ENCODE measurements around the gene ARHGEF28. TPM values are rescaled to one million over a fixed set of nuclear protein-coding genes. Genes with fewer than 3 reads are reported as not detected.

Gene ARHGEF28
- total RNA-seq, 2 experiments from 2014 or later: not detected

- peaks cover 15% of the 10 kb centered on the region for H3K27me3 Mint-ChIP-seq
- CTCF ChIA-PET: interaction anchor here (1.3 to 2.0 kb wide), 3 partner anchors 97 to 103 kb away, joined by 3 to 6 read pairs (median 5); no protein-coding TSS in a partner anchor
- ATAC-seq (peak; percentile 47), DNase-seq (no peak)
- H3K36me3 Mint-ChIP-seq: no peaks in the 10 kb centered on the region
- H3K9me3 Mint-ChIP-seq (ENCODE audit: low read depth): no peaks in the 10 kb centered on the region
- peaks cover 18% of the 10 kb centered on the region for H3K4me1 Mint-ChIP-seq
- no peak overlapping the region for H3K4me3 Mint-ChIP-seq
- no peak overlapping the region for H3K27ac Mint-ChIP-seq
These were observed 68.1 kb downstream of the ARHGEF28 start for GRCh38 chr5:73694089-73694488.

GRCh38 chr5:73698011-73698410 is 72.0 kb downstream of the ARHGEF28 start:
- Mint-ChIP-seq H3K27me3 (peaks cover 21% of the 10 kb centered on the region), H3K4me1 (peaks cover 16% of the 10 kb centered on the region), H3K36me3 (no peaks in the 10 kb centered on the region), H3K9me3 (ENCODE audit: low read depth) (no peaks in the 10 kb centered on the region), H3K27ac (no peak overlapping the region), H3K4me3 (no peak overlapping the region)
- ATAC-seq (no peak), DNase-seq (no peak)
- CTCF ChIA-PET: no interaction called here

GRCh38 chr5:73701566-73701965 is 75.6 kb downstream of the ARHGEF28 start:
- Mint-ChIP-seq H3K4me3 (no peak overlapping the region), H3K27me3 (peaks cover 23% of the 10 kb centered on the region), H3K9me3 (ENCODE audit: low read depth) (no peaks in the 10 kb centered on the region), H3K27ac (no peak overlapping the region), H3K36me3 (no peaks in the 10 kb centered on the region), H3K4me1 (no peaks in the 10 kb centered on the region)
- CTCF ChIA-PET: no interaction called here
- ATAC-seq: no peak
- DNase-seq: no peak

- Mint-ChIP-seq H3K4me1 (no peaks in the 10 kb centered on the region), H3K4me3 (no peak overlapping the region), H3K36me3 (no peaks in the 10 kb centered on the region), H3K9me3 (ENCODE audit: low read depth) (no peaks in the 10 kb centered on the region), H3K27ac (no peak overlapping the region), H3K27me3 (peaks cover 22% of the 10 kb centered on the region)
- DNase-seq (no peak), ATAC-seq (no peak)
- CTCF ChIA-PET: no interaction called here
These were observed 76.5 kb downstream of the ARHGEF28 start for GRCh38 chr5:73702534-73702933.

GRCh38 chr5:73702951-73703350 is 77.0 kb downstream of the ARHGEF28 start:
- Mint-ChIP-seq H3K27me3 (peaks cover 21% of the 10 kb centered on the region), H3K4me1 (no peaks in the 10 kb centered on the region)

GRCh38 chr5:73705364-73705763 is 79.4 kb downstream of the ARHGEF28 start:
- ATAC-seq: no peak
- no peaks in the 10 kb centered on the region for H3K4me1 Mint-ChIP-seq
- no peaks in the 10 kb centered on the region for H3K9me3 Mint-ChIP-seq (ENCODE audit: low read depth)
- DNase-seq: no peak
- CTCF ChIA-PET: no interaction called here
- peaks cover 19% of the 10 kb centered on the region for H3K27me3 Mint-ChIP-seq
- H3K4me3 Mint-ChIP-seq: no peak overlapping the region
- H3K36me3 Mint-ChIP-seq: no peaks in the 10 kb centered on the region
- no peak overlapping the region for H3K27ac Mint-ChIP-seq

More at GRCh38 chr5:73702951-73703350, 77.0 kb downstream of the ARHGEF28 start:
- H3K36me3 Mint-ChIP-seq: no peaks in the 10 kb centered on the region
- no peaks in the 10 kb centered on the region for H3K9me3 Mint-ChIP-seq (ENCODE audit: low read depth)
- CTCF ChIA-PET: no interaction called here
- ATAC-seq (no peak), DNase-seq (no peak)
- no peak overlapping the region for H3K27ac Mint-ChIP-seq
- H3K4me3 Mint-ChIP-seq: no peak overlapping the region

GRCh38 chr5:73706963-73707362 is 81.0 kb downstream of the ARHGEF28 start:
- Mint-ChIP-seq H3K27ac (no peak overlapping the region), H3K4me3 (no peak overlapping the region), H3K36me3 (no peaks in the 10 kb centered on the region), H3K4me1 (no peaks in the 10 kb centered on the region), H3K27me3 (peaks cover 17% of the 10 kb centered on the region), H3K9me3 (ENCODE audit: low read depth) (no peaks in the 10 kb centered on the region)
- CTCF ChIA-PET: no interaction called here
- DNase-seq (no peak), ATAC-seq (no peak)

- Mint-ChIP-seq H3K4me1 (no peaks in the 10 kb centered on the region), H3K4me3 (no peak overlapping the region), H3K27me3 (peaks cover 13% of the 10 kb centered on the region), H3K9me3 (ENCODE audit: low read depth) (no peaks in the 10 kb centered on the region), H3K36me3 (no peaks in the 10 kb centered on the region), H3K27ac (no peak overlapping the region)
- no peak for ATAC-seq
- no peak for DNase-seq
- CTCF ChIA-PET: no interaction called here
These were observed 83.6 kb downstream of the ARHGEF28 start for GRCh38 chr5:73709536-73710129.

GRCh38 chr5:73716284-73716808 is 90.3 kb downstream of the ARHGEF28 start:
- no peaks in the 10 kb centered on the region for H3K4me1 Mint-ChIP-seq
- DNase-seq: no peak

GRCh38 chr5:73718762-73719161 is 92.8 kb downstream of the ARHGEF28 start:
- H3K9me3 Mint-ChIP-seq (ENCODE audit: low read depth): no peaks in the 10 kb centered on the region
- CTCF ChIA-PET: no interaction called here
- H3K27ac Mint-ChIP-seq: no peak overlapping the region
- DNase-seq (no peak), ATAC-seq (no peak)
- H3K36me3 Mint-ChIP-seq: no peaks in the 10 kb centered on the region
- H3K4me1 Mint-ChIP-seq: no peaks in the 10 kb centered on the region
- H3K27me3 Mint-ChIP-seq: peaks cover 7% of the 10 kb centered on the region
- H3K4me3 Mint-ChIP-seq: no peak overlapping the region

More at GRCh38 chr5:73716284-73716808, 90.3 kb downstream of the ARHGEF28 start:
- Mint-ChIP-seq H3K9me3 (ENCODE audit: low read depth) (no peaks in the 10 kb centered on the region), H3K4me3 (no peak overlapping the region), H3K27ac (no peak overlapping the region), H3K27me3 (peaks cover 8% of the 10 kb centered on the region), H3K36me3 (no peaks in the 10 kb centered on the region)
- CTCF ChIA-PET: interaction anchor here (0.6 to 1.5 kb wide), 3 partner anchors 120 to 1119 kb away, joined by 3 read pairs; no protein-coding TSS in a partner anchor
- no peak for ATAC-seq

GRCh38 chr5:73719632-73720031 is 93.6 kb downstream of the ARHGEF28 start:
- no peak overlapping the region for H3K27ac Mint-ChIP-seq
- ATAC-seq (no peak), DNase-seq (no peak)
- CTCF ChIA-PET: no interaction called here
- peaks cover 10% of the 10 kb centered on the region for H3K27me3 Mint-ChIP-seq
- no peaks in the 10 kb centered on the region for H3K4me1 Mint-ChIP-seq
- H3K36me3 Mint-ChIP-seq: no peaks in the 10 kb centered on the region
- H3K4me3 Mint-ChIP-seq: no peak overlapping the region
- H3K9me3 Mint-ChIP-seq (ENCODE audit: low read depth): no peaks in the 10 kb centered on the region

GRCh38 chr5:73722231-73722630 is 96.2 kb downstream of the ARHGEF28 start:
- no peaks in the 10 kb centered on the region for H3K4me1 Mint-ChIP-seq
- DNase-seq: no peak
- no peaks in the 10 kb centered on the region for H3K9me3 Mint-ChIP-seq (ENCODE audit: low read depth)
- H3K27ac Mint-ChIP-seq: no peak overlapping the region
- CTCF ChIA-PET: no interaction called here
- peaks cover 14% of the 10 kb centered on the region for H3K27me3 Mint-ChIP-seq
- H3K36me3 Mint-ChIP-seq: no peaks in the 10 kb centered on the region
- no peak overlapping the region for H3K4me3 Mint-ChIP-seq
- ATAC-seq: no peak

- CTCF ChIA-PET: no interaction called here
- peaks cover 17% of the 10 kb centered on the region for H3K27me3 Mint-ChIP-seq
- no peak for DNase-seq
- no peaks in the 10 kb centered on the region for H3K9me3 Mint-ChIP-seq (ENCODE audit: low read depth)
- H3K4me1 Mint-ChIP-seq: no peaks in the 10 kb centered on the region
- H3K27ac Mint-ChIP-seq: no peak overlapping the region
- no peaks in the 10 kb centered on the region for H3K36me3 Mint-ChIP-seq
- no peak overlapping the region for H3K4me3 Mint-ChIP-seq
- no peak for ATAC-seq
These were observed 100.1 kb downstream of the ARHGEF28 start for GRCh38 chr5:73726071-73726470.

GRCh38 chr5:73726606-73727231 is 100.7 kb downstream of the ARHGEF28 start:
- CTCF ChIA-PET: no interaction called here

More at GRCh38 chr5:73726606-73727231, 100.7 kb downstream of the ARHGEF28 start:
- H3K27me3 Mint-ChIP-seq: peaks cover 20% of the 10 kb centered on the region
- no peak overlapping the region for H3K4me3 Mint-ChIP-seq
- no peaks in the 10 kb centered on the region for H3K36me3 Mint-ChIP-seq
- H3K27ac Mint-ChIP-seq: no peak overlapping the region
- no peaks in the 10 kb centered on the region for H3K9me3 Mint-ChIP-seq (ENCODE audit: low read depth)
- ATAC-seq: no peak
- DNase-seq: no peak
- H3K4me1 Mint-ChIP-seq: no peaks in the 10 kb centered on the region

All from activated CD8-positive, alpha-beta memory T cell treated with anti-CD3 and anti-CD28 coated beads, Interleukin-2, amount 10 ng/mL, durations not matched to agents 7 days and 5 days (primary cell).